HG03439 (cell line): ENCODE measurements around the gene GLE1.
"Not testable (repeated sequence)": the region's sequence is repeated elsewhere in the genome, so short reads cannot be mapped to it uniquely, and the experiment has no call there.

Experiments
- ATAC-seq: cut with Tn5 transposase; IDR thresholded peaks from one replicate; pipeline ENCODE4 v1.9.1; 2021; ENCODE audit warnings: mild to moderate bottlenecking, moderate library complexity; ENCODE audit not compliant: unreplicated experiment

GLE1 gene

DNA sequence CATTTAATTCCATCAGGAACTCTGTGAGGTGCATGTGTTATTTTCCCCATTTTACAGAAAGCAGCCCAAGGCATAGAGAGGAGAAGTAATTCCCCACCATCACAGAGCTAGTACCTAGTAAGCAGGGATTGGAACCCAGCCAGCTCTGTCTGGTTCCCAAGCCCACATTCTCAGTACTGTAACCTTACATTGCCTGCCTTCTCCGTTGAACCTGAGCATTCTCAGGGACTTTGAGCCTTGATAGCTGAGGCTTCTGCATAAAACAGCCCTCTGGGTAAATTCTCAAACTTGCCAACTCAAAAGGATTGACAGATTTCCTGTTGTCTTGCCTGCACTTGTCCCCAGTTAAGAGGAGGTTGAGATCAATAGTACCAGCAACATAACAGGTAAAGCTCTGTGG, 9.2 kb upstream of the GLE1 start:
- ATAC-seq, result no peak

- ATAC-seq, result no peak
These were observed 8.6 kb upstream of the GLE1 start for GRCh38 chr9:128495804-128496417.

GRCh38 chr9:128497824-128498610, 6.5 kb upstream of the GLE1 start:
- no peak for ATAC-seq

GRCh38 chr9:128498911-128499310, 5.6 kb upstream of the GLE1 start:
- ATAC-seq, result no peak

GRCh38 chr9:128499920-128500319, 4.6 kb upstream of the GLE1 start:
- ATAC-seq, result no peak

GRCh38 chr9:128503415-128503825, 1.1 kb upstream of the GLE1 start:
- ATAC-seq, result not testable (repeated sequence)

DNA sequence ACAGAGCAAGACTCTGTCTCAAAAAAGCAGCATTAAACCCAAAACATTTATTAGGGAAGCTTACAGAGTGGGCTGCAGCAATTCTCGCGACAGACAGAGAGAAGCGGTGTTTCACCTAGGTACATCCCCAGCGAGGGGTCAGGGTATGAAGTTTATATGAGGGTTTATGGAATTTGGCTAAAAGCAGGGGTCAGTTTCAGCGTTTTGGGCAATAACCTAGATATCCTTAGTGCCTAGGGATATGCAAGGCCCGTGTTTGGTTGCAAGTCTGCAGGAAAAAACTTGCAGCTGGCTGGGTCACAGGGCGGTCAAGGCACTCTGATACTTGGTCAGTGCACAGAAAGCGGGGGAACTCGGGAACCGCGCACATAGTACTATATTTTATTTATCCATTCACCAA, 649 bp upstream of the GLE1 start:
- no peak for ATAC-seq

DNA sequence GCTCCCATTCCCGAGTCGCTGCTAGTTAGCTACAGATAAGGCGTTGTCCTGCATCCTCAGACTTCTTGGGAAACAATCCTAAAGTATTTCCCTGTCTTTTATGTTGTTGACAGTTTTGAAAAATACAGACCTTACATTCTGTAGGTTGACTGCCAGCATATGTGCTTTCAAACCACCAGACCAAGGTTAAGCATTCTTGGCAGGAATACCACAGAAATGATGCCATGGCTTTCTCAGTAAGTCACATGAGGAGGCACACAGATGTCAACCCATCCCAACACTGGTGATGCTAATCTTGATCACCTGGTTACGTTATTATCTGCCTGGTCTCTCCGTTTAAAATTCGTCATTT, 871 bp downstream of the GLE1 start:
- ATAC-seq, result no peak

- ATAC-seq, result not testable (repeated sequence)
These were observed 1.4 kb downstream of the GLE1 start for GRCh38 chr9:128505906-128506305.

- no peak for ATAC-seq
These were observed 8.3 kb downstream of the GLE1 start for GRCh38 chr9:128512820-128513219.

DNA sequence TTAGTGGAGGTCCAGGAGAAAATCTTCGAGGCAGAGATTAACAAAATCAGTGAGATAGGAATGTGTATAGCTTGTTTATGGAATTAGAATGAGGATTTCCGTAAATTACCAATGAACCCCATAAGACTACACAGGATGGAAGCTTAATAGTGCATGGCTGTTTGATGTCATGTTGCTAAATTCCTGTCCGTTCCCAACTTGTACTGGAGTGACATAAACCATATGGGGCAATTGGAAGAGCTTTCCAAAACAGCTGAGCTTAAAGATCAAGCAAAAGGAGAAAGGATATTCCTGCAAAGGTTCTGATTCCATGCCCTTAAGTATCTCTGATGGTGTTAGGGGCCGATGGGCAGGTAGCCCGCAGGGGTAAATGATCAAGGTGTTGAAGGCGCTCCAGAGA, 17.4 kb downstream of the GLE1 start:
- no peak for ATAC-seq

DNA sequence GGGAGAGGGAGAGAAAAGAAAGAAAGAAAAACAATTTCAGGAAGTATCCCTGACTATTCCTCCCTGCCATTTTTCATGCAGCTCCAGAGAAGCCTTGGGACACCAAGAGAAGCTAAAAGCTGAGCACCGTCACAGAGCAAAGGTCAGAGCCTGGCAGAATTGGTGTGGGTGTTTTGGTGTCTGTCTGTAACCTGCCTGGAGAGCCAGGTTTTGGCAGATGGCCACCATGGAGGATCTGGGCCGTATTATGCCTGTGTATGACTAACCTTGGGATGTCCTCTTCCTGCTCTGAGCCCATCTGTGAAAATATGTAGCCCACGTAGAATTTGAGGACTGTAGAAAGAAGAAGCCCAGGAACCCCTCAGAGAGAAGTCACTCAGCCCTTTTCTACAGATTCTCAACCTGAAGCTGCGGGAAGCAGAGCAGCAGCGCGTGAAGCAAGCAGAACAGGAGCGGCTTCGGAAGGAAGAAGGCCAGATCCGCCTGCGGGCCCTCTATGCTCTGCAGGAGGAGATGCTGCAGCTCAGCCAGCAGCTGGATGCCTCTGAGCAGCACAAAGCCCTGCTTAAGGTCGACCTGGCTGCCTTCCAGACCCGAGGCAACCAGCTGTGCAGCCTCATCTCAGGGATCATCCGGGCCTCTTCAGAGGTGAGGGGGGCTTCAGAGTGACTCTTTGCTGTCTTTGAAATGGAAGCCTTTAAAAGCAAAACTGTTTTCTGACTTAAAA, 18.8 kb downstream of the GLE1 start:
- ATAC-seq, result no peak

DNA sequence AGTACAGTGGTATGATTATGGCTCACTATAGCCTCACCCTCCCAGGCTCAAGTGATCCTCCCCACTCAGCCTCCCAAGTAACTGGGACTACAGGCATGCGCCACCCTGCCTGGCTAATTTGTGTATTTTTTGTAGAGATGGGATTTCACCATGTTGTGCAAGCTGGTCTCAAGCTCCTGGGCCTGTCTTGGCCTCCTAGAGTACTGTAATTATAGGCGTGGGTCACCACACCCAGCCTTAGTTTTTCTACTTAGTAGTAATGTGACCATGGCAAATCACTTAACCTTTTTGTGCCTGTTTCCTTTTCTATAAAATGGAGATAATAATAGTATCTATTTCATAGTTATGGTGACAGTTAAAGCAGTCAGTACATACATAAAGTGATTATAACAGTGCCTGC, 22.2 kb downstream of the GLE1 start:
- no peak for ATAC-seq

- ATAC-seq, result no peak
These were observed 24.1 kb downstream of the GLE1 start for GRCh38 chr9:128528445-128529160.

DNA sequence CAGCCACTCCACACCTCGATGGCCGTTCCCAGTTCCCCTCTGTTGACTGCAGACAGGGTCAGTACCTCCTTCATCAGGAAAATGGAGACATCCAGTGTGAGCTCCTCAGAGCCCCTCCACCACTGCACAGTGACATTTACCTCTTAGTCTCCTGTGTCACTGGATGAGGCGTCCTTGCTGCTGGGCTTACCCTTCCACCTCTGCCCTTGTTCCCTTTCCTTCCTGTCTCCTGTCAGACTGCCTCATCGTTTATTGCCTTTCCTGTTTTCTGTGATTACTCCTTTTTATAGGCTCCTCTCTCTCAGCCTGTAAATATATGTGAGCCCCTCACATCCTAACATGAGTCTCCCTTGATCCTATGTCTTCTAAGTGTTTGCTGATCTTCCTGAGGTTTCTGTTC, 24.7 kb downstream of the GLE1 start:
- ATAC-seq, result no peak

DNA sequence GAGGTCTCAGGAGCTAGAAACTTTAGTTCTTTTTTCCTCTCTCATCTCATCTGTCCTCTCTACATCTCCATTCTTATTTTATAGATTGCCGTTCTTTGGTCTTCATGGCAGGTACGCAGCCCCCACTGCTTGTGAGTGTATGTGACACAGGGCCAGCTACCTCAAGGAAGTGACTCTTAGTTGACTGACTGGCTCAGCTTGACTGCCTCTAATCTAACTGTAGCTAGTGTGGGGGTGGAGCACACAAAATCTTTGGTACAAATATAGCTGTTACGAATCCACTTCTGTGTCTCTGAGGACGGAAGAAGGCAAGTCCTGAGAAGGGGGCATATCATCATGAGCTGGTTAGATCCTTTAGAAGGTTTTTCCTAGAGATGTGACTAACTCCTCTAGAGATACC, 28.1 kb downstream of the GLE1 start:
- ATAC-seq, result no peak

DNA sequence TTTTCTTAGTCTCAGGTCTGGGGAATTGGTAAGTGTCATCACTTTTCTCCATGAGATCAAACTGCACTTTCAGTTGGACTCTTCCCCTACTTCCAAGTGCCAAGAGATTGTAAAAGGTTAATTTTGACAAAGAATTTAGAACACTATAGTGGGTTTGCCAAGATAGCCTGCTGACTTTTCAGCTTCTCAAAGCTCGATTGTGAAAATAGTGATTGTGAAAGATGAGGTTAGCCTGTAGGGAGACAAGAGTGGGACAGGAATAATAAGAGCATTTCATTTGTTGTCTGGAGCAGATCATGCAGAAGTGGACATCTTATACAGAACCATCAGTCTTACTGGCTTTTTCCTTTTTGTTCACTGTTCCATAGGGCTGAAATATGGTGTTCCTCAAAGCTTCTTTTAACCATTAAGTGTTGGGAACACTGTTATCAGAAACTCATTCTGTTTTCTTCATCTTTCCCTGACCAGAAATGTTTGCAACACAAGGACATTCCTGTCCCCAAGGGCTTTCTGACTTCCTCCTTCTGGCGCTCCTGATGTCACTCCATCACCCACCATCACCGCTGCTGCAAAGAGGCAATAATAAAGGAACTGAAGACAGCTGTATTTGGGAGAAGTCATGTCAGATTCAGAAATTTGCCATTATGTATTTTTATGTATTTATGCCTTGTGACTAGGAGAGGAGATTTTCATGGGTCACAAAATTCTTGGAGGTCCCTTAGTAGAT, 36.3 kb downstream of the GLE1 start:
- no peak for ATAC-seq

DNA sequence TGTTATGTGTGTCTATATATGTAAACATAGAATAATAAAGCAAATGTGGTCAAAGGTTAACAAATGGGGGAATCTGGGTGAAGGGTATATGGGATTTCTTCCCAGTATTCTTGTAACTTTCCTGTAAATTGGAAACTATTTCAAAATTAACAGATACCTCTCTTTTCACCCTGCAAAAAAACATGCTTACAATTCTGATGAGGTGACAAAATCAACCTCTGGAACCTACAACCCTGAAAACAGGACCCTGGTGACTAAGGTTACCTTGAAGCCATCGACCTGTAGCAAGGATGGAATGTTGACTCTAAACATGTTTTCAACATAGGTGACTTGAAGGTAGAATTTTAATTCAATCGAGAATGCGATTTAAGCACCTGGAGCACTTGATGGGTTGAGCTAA, 42.0 kb downstream of the GLE1 start:
- ATAC-seq, result no peak

DNA sequence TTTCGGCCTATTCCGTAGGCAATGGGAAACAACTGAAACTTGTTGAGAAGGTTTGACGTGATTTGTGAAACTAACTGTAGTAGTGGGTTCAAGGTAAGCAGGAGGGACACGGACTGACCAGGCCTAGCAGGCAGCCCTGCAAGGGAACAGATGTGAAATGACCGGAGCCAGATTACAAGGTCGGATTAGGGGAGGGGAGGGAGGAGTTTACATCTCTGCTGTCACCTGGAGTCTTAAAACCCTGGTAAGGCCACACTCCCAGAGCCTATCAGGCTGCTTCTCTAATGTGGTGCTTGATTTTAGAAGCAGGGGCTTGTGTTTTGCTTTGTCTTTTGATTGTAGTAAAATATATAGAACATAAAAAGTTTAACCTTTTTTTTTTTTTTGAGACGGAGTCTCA, 44.4 kb downstream of the GLE1 start:
- no peak for ATAC-seq

- no peak for ATAC-seq
These were observed 45.7 kb downstream of the GLE1 start for GRCh38 chr9:128550226-128550625.
